ENCODE data around the gene AGAP1. TPM values are rescaled to one million over a fixed set of nuclear protein-coding genes. Genes with fewer than 3 reads are reported as not detected.

The AGAP1 gene
- total RNA-seq, 1 donor from 2014 or later = 46.3 TPM

DNA sequence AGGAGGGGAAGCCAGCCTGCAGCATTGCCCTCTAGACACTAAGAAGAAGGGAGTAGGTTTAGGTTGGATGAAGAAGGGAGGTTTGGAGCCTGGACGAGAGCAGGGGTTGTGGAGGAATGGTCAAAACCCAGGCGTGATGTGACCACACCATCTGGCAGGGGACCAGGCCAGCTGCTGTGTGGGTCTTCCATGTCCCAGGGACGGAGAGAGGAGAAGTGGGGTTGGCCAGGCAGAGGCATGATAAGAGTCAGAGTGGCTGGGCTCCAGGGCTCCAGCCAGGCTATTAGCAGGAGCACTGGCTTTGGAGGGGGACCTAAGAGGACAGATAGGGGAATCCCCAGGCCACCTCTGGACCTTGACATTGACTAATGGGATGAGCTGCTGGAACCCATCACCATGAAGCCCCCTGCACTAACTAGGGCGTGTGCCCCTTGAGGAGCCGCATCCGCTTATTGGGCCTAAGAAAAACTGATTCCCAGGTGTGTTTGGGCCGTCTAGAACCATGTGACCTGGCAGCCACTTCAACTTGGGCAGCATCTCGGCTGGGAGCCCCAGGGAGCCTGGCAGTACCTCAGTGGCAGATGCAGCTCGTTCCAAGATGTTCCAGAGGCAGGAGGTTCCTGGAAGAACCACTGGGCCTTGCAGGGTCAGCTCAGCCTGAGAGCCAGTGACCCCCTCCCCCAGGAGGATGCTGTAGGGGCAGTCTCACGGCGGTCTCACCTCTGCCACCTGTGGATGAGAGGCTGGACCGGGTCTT, 235.1 kb downstream of the AGAP1 start:
- TF ChIP-seq, protein P1, sequence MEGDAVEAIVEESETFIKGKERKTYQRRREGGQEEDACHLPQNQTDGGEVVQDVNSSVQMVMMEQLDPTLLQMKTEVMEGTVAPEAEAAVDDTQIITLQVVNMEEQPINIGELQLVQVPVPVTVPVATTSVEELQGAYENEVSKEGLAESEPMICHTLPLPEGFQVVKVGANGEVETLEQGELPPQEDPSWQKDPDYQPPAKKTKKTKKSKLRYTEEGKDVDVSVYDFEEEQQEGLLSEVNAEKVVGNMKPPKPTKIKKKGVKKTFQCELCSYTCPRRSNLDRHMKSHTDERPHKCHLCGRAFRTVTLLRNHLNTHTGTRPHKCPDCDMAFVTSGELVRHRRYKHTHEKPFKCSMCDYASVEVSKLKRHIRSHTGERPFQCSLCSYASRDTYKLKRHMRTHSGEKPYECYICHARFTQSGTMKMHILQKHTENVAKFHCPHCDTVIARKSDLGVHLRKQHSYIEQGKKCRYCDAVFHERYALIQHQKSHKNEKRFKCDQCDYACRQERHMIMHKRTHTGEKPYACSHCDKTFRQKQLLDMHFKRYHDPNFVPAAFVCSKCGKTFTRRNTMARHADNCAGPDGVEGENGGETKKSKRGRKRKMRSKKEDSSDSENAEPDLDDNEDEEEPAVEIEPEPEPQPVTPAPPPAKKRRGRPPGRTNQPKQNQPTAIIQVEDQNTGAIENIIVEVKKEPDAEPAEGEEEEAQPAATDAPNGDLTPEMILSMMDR (conservative IDR thresholded peaks at IDR 0.05) = no peak
- H3K27ac Mint-ChIP-seq = no peak overlapping the region
- no peaks in the 10 kb centered on the region for H3K27me3 Mint-ChIP-seq
- H3K4me1 Mint-ChIP-seq (ENCODE audit: unreplicated experiment) = peaks cover 24% of the 10 kb centered on the region
- DNase-seq (ENCODE audit: extremely low spot score, unreplicated experiment) = no peak
- no peaks in the 10 kb centered on the region for H3K9me3 Mint-ChIP-seq
- no peak overlapping the region for H3K4me3 Mint-ChIP-seq
- H3K36me3 Mint-ChIP-seq = peaks cover 3% of the 10 kb centered on the region

DNA sequence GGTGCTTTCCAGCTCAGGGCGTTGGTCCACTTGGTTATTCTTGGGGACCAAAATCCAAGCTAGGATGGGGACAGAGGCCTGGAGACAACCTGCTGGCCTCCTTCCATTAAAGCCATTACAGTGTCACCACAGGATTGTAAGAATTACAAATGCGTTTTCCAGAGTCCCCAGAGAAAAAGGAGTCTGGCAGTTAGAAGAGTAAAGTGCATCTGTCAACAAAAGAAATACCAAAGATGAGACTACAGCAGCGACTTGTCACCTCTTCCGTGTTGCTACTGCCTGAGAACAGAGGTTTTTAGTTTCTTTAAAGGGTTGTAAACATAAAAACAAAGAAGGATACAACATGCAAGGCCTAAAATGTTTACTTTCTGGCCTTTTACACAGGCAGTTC, 235.7 kb downstream of the AGAP1 start:
- Mint-ChIP-seq H3K27ac (no peak overlapping the region), H3K36me3 (peaks cover 3% of the 10 kb centered on the region), H3K27me3 (no peaks in the 10 kb centered on the region), H3K4me3 (no peak overlapping the region), H3K4me1 (ENCODE audit: unreplicated experiment) (peaks cover 21% of the 10 kb centered on the region), H3K9me3 (no peaks in the 10 kb centered on the region)
- DNase-seq (ENCODE audit: extremely low spot score, unreplicated experiment) = no peak
- TF ChIP-seq, protein P1 (conservative IDR thresholded peaks at IDR 0.05) = no peak

DNA sequence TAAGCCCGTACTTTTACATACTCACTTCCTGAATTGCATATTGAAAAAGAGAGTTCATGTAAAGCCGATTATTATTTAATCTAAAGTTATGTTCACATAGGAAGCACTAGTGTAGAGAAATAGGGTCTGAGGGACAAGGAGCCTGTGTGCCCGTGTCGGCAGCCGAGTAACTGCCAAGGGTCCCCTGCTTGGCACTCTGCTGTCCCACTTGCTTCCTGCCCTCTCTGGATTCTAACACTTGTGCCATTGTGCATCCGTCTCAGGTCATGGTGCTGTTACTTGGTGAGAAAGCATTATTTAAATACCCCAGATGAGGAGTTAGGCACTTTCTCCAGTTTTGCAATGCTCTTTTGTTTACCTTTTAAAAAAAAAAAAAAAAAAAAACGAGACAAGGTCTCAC, 236.3 kb downstream of the AGAP1 start:
- Mint-ChIP-seq H3K9me3 (no peaks in the 10 kb centered on the region), H3K4me1 (ENCODE audit: unreplicated experiment) (peaks cover 21% of the 10 kb centered on the region), H3K27ac (no peak overlapping the region), H3K36me3 (peaks cover 3% of the 10 kb centered on the region), H3K27me3 (no peaks in the 10 kb centered on the region), H3K4me3 (no peak overlapping the region)
- TF ChIP-seq, protein P1 (conservative IDR thresholded peaks at IDR 0.05) = no peak
- no peak for DNase-seq (ENCODE audit: extremely low spot score, unreplicated experiment)

DNA sequence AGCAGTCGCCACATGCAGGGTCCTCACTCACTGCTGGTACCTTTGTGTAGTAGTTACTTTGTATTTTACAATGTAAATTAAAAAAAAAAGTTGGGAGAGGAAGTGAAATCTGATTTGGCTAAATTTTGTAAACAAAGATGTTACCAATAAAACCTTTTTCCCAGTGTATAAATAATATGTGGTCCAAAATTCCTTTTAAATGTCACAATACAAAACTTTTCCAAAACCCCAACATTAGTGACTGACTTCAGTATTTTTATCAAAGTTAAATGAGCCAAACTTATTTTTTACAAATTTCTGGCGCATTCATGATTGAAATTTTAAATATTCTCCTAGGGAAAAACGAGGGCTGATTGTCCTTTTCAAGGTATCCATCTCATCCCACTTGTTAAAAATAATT, 239.9 kb downstream of the AGAP1 start:
- DNase-seq (ENCODE audit: extremely low spot score, unreplicated experiment) = no peak
- Mint-ChIP-seq H3K27ac (no peak overlapping the region), H3K4me1 (ENCODE audit: unreplicated experiment) (peaks cover 7% of the 10 kb centered on the region), H3K9me3 (no peaks in the 10 kb centered on the region), H3K4me3 (no peak overlapping the region), H3K27me3 (no peaks in the 10 kb centered on the region), H3K36me3 (peaks cover 3% of the 10 kb centered on the region)
- TF ChIP-seq, protein P1 (conservative IDR thresholded peaks at IDR 0.05) = no peak

DNA sequence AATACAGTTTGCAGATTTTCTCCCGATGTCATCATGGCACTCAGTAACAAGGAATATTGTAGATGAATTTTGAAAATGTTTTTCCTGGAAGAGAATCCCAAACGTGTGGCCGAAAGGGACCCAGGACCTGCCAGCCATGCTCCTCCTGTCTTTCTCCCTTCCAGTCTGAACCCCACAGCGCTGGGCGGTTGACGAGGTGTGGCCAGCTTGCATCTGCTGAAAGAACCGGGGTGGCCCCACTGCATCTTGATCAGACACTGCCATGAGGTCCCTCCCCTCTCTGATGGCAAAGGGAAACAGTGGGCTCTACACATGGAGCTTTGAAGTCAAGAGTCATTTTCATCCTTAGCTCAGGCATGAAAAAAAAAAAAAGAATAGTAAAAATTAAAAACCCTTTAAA, 240.3 kb downstream of the AGAP1 start:
- DNase-seq (ENCODE audit: extremely low spot score, unreplicated experiment) = no peak
- H3K27me3 Mint-ChIP-seq = no peaks in the 10 kb centered on the region

More for the DNA sequence above, 240.3 kb downstream of the AGAP1 start:
- Mint-ChIP-seq H3K4me1 (ENCODE audit: unreplicated experiment) (peaks cover 7% of the 10 kb centered on the region), H3K9me3 (no peaks in the 10 kb centered on the region), H3K36me3 (peaks cover 3% of the 10 kb centered on the region), H3K27ac (no peak overlapping the region), H3K4me3 (no peak overlapping the region)
- TF ChIP-seq, protein P1 (conservative IDR thresholded peaks at IDR 0.05) = no peak

Data from type B pancreatic cell (in vitro differentiated cells).